NCI-H345 (cell line): ENCODE results near the gene CFAP46.
"Not testable (repeated sequence)": the region's sequence is repeated elsewhere in the genome, so short reads cannot be mapped to it uniquely, and the experiment has no call there.

ENCODE experiments used
- DNase-seq: peaks from one replicate; lab custom pipeline; 2025; lab: John Stamatoyannopoulos, UW

Gene CFAP46

DNA sequence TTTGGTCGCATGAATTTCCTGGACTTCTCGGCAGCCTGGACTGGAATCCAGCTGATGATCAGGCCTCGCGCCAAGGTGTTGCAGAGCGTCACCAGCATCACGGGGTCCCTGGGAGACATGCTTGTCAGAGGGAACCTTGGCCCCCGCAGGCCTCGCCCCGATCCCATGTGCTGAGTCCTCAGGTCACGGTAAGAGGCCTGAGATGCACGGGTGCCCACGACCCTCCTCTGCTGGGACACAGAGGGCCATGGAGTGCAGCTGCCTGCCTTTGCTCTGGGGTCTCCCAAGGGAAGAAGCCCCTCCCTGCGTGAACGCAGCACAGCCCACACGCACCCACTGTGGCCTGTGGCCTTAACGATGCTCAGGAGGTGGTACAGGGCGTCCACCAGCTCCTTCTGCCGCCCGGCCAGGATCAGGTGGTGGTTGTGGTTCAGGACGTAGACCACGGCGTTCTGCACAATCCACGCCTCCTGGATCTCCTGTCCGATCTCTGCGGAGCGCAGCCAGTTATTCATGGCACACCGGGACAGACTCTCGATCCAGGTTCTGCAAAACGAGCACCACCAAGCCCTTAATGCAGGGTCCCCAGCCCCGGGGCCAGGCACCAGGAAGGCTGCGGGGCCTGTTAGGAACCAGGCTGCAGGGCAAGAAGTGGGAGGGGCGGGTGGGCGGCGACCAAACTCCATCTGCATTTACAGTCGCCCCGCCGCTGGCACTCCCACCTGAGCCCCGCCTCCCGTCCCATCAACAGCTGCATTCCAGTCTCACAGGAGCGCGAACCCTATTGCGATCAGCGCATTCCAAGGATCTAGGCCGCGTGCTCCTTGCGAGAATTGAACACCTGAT lies 29.4 kb downstream of the CFAP46 start:
- DNase-seq = no peak

- no peak for DNase-seq
These were observed 30.1 kb downstream of the CFAP46 start for GRCh38 chr10:132912225-132912712.

DNA sequence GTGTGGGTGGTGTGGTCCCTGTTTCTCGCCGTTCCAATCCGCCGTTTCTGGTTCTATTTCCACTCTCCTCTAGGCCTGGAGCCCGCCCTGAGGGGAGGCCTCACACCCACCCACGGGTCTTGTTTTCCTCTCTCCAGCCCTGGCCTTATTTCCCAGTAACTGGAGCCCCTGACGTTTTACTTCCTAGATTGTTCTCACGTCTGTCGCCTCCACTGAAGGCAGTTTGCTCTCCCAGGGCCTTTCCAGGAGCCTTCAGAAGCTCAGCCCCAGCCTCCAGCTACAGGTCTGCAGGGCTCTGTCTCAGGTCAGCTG lies 30.6 kb downstream of the CFAP46 start:
- DNase-seq = no peak

- DNase-seq = no peak
These were observed 31.2 kb downstream of the CFAP46 start for GRCh38 chr10:132910901-132911785.

DNA sequence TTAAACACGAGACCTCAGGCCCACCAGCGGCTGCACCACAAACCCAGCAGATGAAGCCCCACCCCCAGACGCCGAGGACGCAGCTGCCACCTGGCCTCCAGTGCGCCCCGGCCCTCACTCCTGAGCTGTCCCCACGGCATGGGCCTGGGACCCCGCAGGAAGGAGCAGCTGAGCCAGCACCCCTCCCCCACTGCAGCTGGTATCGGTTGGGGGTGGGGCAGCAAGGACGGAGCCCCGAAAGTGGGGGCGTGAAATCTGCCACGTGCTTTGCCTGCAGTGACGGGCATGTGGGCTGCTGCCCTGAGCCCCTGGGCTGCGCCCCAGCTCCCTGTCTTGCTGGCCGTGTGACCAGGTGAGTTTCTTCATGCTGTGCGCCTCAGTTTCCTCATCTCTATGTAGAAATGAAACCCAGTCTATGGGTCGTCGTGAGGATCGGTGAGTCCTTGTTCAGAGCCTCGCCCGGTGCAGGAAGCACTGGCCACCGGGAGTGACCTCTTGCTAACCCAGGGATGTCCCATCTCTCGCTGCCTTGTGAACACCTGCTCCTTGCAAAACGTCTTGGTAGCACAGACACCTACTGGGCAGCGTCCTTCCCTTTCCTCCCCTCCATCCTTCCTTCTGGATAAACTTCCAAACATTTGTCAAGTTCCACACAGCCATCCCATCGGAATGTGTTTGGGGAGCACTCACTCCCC lies 32.0 kb downstream of the CFAP46 start:
- DNase-seq = no peak

DNA sequence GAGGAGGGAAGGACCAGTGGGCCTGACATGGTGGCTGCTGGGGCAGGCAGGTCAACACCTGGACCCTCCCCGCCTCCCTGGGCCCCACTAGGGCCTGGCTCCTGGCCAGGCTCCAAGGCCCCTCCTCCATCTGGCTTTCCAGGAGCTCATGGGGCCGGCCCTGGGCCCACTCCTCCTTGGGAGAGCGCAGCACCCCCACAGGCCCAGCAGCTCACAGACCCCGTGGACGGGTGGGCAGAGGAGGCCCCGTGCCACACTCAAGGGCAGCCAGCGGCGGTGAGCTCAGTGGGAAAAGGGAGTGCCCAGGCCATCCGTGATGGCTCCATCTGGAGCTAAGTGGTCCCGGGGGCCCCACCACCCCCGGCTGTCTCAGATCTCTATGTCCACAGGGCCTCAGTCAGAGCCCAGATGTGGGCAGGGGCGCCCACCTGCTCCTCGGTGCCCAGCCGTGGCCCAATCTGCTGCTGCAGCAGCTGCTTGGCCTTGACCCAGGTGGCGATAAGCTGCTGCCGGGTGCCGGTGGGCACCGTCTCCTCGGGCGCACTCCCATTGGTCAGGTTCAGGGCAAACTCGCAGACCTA lies 32.8 kb downstream of the CFAP46 start:
- no peak for DNase-seq

- no peak for DNase-seq
These were observed 33.6 kb downstream of the CFAP46 start for GRCh38 chr10:132908621-132909295.

GRCh38 chr10:132907821-132908620 lies 34.3 kb downstream of the CFAP46 start:
- no peak for DNase-seq

DNA sequence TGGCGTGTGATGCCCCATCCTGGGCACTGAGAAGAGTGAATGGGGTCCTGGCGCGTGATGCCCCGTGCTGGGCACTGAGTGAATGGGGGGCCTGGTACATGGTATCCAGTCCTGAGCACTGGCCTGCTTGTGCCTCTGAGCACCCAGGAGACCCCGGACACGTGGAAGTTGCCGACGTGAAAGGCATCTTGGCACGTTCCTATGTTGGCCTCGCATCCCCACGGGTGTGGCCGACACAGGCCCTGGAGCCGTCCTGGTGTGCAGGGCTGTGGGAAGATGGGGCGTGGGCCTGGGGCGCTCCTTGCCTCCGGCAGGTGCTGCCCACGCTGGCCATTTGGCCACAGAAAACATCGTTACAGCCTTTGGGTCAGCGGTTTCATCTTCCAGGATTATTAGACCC lies 35.5 kb downstream of the CFAP46 start:
- DNase-seq = no peak

DNA sequence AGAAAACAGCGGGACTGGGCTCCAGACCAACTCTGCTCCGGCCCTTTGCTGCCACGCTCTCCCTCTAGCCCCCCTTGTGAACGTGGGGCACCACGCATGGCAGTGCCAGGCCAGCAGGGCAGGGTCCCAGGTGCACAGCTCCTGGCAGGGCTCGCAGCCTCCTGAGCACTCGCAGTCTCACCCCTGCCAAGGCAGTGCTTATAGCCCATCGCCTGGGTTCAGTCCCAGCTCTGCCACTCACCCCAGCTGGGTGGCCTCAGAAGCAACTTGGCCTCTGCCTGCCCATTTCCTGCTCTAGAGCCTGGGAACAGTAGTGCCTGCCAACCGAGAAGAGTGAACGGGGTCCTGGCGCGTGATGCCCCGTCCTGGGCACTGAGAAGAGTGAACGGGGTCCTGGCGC lies 36.3 kb downstream of the CFAP46 start:
- no peak for DNase-seq

DNA sequence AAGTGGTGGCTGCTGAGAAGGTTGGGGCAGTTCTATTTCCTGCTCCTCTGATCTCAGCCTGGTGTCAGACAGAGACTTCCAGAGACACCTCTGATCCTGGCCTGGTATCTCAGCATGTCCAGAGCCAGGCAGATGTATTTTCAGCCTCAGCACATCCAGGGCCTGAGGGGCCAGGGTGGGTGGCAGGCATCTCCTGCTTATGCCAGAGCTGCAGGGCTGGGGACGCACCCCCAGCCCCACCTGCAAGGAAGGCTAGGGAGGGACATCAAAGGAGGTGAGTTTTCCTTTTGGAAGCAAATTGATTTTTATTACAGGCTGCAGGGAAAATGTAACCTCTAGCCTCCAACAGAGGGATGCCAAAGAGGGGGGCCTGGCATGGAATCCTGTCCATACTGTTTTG lies 36.7 kb downstream of the CFAP46 start:
- no peak for DNase-seq

DNA sequence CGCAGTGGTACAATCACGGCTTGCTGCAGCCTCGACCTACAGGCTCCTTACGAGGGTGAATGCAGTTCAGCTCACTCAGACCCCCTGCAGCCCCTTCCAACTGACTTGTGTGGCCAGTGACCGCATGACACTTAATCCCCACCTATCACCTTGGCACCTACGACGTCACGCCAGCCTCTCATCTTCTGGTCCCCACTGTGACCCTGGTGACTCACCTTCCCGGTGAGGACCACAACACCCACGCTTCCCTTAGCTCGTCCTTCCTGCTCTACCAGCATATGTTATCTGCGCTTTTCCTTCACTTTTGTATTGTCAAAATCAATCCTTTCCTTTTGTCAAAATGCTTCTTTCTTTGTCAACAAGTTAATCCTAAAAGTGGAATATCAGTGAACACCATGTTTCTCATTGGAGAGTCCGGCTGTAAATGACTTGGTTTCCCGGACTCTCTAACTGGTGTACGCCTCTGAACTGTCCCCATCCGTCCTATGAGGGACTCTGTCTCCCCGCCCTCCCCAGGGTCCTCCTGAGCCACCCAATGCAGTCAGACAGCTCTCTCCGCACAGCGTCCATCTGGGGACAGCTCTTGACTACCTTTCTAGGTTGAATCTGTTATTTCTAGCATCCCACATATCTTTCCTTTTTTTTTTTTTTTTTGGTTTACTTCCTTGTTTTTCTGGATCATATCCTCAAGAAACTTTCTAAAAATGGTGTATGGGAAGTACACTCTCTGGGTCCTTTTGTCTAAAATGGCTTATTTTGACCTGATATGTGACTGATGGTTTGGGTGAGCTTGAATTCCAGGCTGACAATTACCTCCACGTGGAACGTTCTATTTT lies 37.3 kb downstream of the CFAP46 start:
- no peak for DNase-seq

DNA sequence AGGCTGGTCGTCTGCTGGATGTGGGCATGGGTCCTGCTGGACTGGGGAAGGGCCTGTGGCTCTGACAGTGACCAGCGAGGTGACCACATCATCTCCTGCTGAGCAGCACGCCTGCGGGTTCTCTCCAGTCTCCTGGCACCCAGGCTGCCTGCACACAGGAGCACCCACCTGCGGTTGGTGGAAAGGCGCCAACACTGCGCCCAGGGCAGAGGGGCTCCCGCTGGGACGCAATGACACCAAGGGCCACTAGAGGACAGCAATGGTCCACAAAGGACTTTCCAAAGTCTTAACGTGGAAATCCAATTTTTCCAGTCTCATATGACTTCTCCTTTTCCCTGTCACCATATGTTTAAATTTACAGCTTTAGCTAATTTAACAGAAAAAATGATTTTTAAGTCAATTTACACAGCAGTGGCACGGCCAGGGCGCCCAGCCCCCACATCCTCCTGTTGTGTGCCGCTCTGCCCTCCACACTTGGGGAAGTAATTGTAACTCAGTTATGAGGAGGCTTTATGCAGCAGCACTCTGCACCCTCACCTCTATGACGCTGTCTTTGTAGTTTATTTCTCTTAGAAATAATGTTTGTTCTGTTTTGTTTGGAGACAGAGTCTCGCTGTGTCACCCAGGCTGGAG lies 38.1 kb downstream of the CFAP46 start:
- DNase-seq = peak; percentile 73

- not testable (repeated sequence) for DNase-seq
These were observed 39.5 kb downstream of the CFAP46 start for GRCh38 chr10:132902656-132903575.

DNA sequence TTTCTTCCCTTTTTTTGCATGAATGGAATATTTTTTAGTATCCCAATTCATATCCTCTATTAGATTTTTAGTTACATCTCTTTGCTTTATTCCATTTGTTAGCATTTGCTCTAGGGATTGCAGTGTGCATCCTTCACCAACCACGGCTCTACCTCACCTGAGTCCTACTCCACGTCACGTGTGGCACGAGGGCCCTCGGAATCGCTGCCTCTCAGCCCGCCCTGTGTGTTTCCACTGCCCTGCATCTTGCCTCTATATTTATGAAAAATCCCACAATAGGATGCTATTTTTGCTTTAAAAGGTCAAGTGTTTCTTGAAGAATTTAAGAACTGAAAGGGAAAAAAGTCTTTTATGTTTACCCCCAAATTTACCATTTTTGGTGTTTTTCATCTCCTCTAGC lies 41.0 kb downstream of the CFAP46 start:
- DNase-seq = no peak

DNA sequence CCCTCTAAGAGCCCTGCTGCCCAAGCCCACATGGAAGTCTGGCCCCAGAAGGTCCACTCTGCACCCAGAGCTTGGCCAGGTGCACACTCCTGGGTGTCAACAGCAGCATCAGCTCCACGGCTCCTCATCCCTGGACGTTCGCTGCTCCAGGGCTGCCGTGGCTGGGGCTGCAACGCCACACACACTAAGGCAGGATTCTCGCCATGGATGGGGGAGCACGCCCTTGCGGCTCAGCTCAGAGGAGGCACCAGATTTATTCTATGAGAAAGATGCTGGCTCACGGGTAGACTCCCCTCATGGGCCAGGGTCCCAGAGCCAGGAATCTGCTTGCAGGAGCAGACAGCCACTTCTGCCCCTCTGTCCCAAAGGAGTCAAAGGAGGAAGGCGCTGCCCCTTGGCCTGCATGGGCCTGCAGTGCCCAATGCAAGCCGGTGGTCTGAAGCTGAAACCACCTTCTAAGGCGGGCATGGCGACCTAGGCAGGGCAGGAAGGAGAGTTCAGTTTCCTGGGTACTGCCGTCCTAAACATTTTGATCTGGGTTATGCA lies 42.1 kb downstream of the CFAP46 start:
- no peak for DNase-seq

DNA sequence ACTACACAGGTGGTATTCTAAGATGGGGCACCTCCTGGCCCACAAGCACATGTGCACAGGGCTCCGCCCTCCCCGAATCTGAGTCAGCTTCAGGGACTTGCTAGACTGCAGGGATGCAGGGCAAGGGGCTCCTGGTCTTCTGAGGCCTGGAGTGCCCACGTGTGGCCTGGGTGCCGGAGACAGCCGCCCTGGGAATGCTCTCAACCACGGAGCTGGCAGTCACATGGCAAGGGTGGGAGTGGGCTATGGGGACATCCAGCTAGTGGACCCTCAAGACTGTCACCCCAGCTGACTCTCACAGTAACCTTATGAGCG lies 42.7 kb downstream of the CFAP46 start:
- no peak for DNase-seq
